A549 (cell line): ENCODE measurements around the gene SHC1. TPM values are rescaled to one million over a fixed set of nuclear protein-coding genes. Genes with fewer than 3 reads are reported as not detected.

Experiments
- ATAC-seq, 2 experiments: fragments of 200-7000 bp in 1 of 2; fragments of >200 bp in 1 of 2; cut with Nextera tagmentation in 1 of 2; cut with Tn5 transposase in 1 of 2; 3 replicates each; pipeline versions ENCODE4 v1.8.0 to v1.9.1; 2018 to 2020; ENCODE audit warnings: mild to moderate bottlenecking in 1 of 2, moderate library complexity in 1 of 2
- CTCF ChIA-PET: fragments of 300-600 bp; sonication (Branson Sonifier 250); formaldehyde crosslinking; extraction: SDS; loops from one replicate; lab custom pipeline; 2021; ENCODE audit warnings: antibody characterized with exemption, inconsistent platforms; lab: Yijun Ruan, JAX
- POLR2A ChIA-PET: fragments of 350-600 bp; formaldehyde crosslinking; extraction: SDS; loops from one replicate; lab custom pipeline; 2021; ENCODE audit warnings: antibody characterized with exemption, inconsistent platforms; lab: Yijun Ruan, JAX
- DNase-seq, 2 experiments: peaks; one replicate each; pipeline versions ENCODE4 v3.0.0 to v3.0.0-alpha.2; 2011 to 2016; ENCODE audit warnings: low read depth in 1 of 2, low spot score in 1 of 2
- FAIRE-seq: peaks from 2 replicates; lab custom pipeline; 2011; peaks lifted over from hg19 to GRCh38; lab: Jason Lieb, UNC
- H3K27ac ChIP-seq, 2 experiments: fragments of >200 bp; sonication (Bioruptor Twin); formaldehyde crosslinking; 3 replicates each; pipeline ENCODE4 v1.5.1; 2016 to 2017
- H3K4me1 ChIP-seq: fragments of >200 bp; sonication (Bioruptor Twin); formaldehyde crosslinking; 3 replicates; pipeline ENCODE4 v1.6.1; 2016
- H3K4me2 ChIP-seq: fragments of >200 bp; sonication (Bioruptor Twin); formaldehyde crosslinking; 3 replicates; pipeline ENCODE4 v1.6.1; 2016
- H3K4me3 ChIP-seq: fragments of >200 bp; sonication (Bioruptor Twin); formaldehyde crosslinking; 3 replicates; pipeline ENCODE4 v1.5.1; 2016
- H3K9me3 ChIP-seq: fragments of >200 bp; sonication (Bioruptor Twin); formaldehyde crosslinking; 3 replicates; pipeline ENCODE4 v1.6.1; 2016
- BCL3 ChIP-seq: fragments of >200 bp; sonication (Bioruptor Twin); formaldehyde crosslinking; IDR thresholded peaks from 3 replicates; pipeline ENCODE4 v1.6.1; 2016
- BHLHE40 ChIP-seq: IDR thresholded peaks from 2 replicates; pipeline ENCODE4 v1.6.1; 2012; ENCODE audit warnings: low read depth, low read length, inconsistent platforms
- CBX2 ChIP-seq: fragments of 200-600 bp; sonication (generic); IDR thresholded peaks from 2 replicates; pipeline ENCODE4 v1.6.1; 2016; ENCODE audit warnings: low read depth, mild to moderate bottlenecking, borderline replicate concordance
- CHD2 ChIP-seq: fragments of 150-350 bp; IDR thresholded peaks from 2 replicates; pipeline ENCODE4 v1.6.1; 2014; ENCODE audit warnings: low read length; ENCODE audit not compliant: partially characterized antibody
- EHF ChIP-seq: fragments of 250-450 bp; sonication (Bioruptor Pico); IDR thresholded peaks from 2 replicates; pipeline ENCODE4 v1.5.0; 2020; ENCODE audit warnings: mild to moderate bottlenecking
- EP300 ChIP-seq, 2 experiments: fragments of >200 bp; sonication (Bioruptor Twin); formaldehyde crosslinking; IDR thresholded peaks; 2 replicates in 1 of 2; 3 replicates in 1 of 2; pipeline ENCODE4 v1.6.1; 2016 to 2017
- FOSL2 ChIP-seq, 2 experiments: fragments of 450-650 bp in 1 of 2; fragments of >200 bp in 1 of 2; sonication (Bioruptor Twin) in 1 of 2; formaldehyde crosslinking; IDR thresholded peaks; 2 replicates each; pipeline versions ENCODE4 v1.5.0 to v1.6.1; 2016 to 2020; ENCODE audit warnings: mild to moderate bottlenecking in 1 of 2, moderate library complexity in 1 of 2
- HEYL ChIP-seq: fragments of 250-450 bp; sonication (Bioruptor Pico); IDR thresholded peaks from 2 replicates; pipeline ENCODE4 v1.8.0; 2021; ENCODE audit warnings: mild to moderate bottlenecking, moderate library complexity
- HOXB13 ChIP-seq: fragments of 250-450 bp; sonication (Bioruptor Pico); IDR thresholded peaks from 2 replicates; pipeline ENCODE4 v1.5.0; 2020; ENCODE audit warnings: low read depth, mild to moderate bottlenecking, moderate library complexity
- JUN ChIP-seq, 2 experiments: fragments of >200 bp; sonication (Bioruptor Twin); formaldehyde crosslinking; IDR thresholded peaks; 2 replicates in 1 of 2; 3 replicates in 1 of 2; pipeline ENCODE4 v1.6.1; 2016 to 2017
- MAZ ChIP-seq: fragments of 150-350 bp; IDR thresholded peaks from 2 replicates; pipeline ENCODE4 v1.6.1; 2014; ENCODE audit warnings: antibody characterized with exemption, low read depth, low read length, borderline replicate concordance
- MYC ChIP-seq: IDR thresholded peaks from 2 replicates; pipeline ENCODE4 v1.6.1; 2012; ENCODE audit warnings: mild to moderate bottlenecking, inconsistent platforms, low read length, improper control_type of control experiment, borderline replicate concordance
- PHF8 ChIP-seq: fragments of 200-600 bp; sonication (generic); IDR thresholded peaks from 2 replicates; pipeline ENCODE4 v1.6.1; 2016; ENCODE audit warnings: low read depth, mild to moderate bottlenecking, antibody characterized with exemption, moderate library complexity, borderline replicate concordance
- SMC3 ChIP-seq: fragments of >200 bp; sonication (Bioruptor Twin); formaldehyde crosslinking; IDR thresholded peaks from 3 replicates; pipeline ENCODE4 v1.6.1; 2018; ENCODE audit warnings: inconsistent platforms
- USF2 ChIP-seq: fragments of 450-650 bp; IDR thresholded peaks from 2 replicates; pipeline ENCODE4 v1.6.1; 2014; ENCODE audit warnings: antibody characterized with exemption
- ZNF302 ChIP-seq: fragments of 250-450 bp; sonication (Bioruptor Pico); IDR thresholded peaks from 2 replicates; pipeline ENCODE4 v1.9.0; 2021; ENCODE audit warnings: inconsistent platforms, mild to moderate bottlenecking, moderate library complexity
- ZSCAN20 ChIP-seq: fragments of 250-450 bp; sonication (Bioruptor Pico); IDR thresholded peaks from 2 replicates; pipeline ENCODE4 v1.8.0; 2022; ENCODE audit warnings: mild to moderate bottlenecking, moderate library complexity
- WGBS: methylation state at CpG from one replicate; pipeline ENCODE4 v1.1.6; 2017; ENCODE audit errors: missing lambda C conversion rate; 5-methylcytosine and 5-hydroxymethylcytosine counted together
- polyA plus RNA-seq, 4 experiments: library from polyadenylated mRNA; depleted of rRNA in 3 of 4; stranded (reverse); fragments of >200 nt; fragmentation: RNase III in 1 of 4; extraction: RNeasy Plus Mini Kit Qiagen cat#74134 plus additional on column Dnase treatment in 1 of 4; gene quantifications; 2 replicates in 3 of 4; 3 replicates in 1 of 4; pipeline ENCODE4 v1.2.3, GENCODE V29; 2011 to 2017
- TF ChIP-seq, protein P1 (sequence below): fragments of >200 bp; sonication (Bioruptor Twin); formaldehyde crosslinking; IDR thresholded peaks from 2 replicates; pipeline ENCODE4 v1.6.1; 2016

The SHC1 gene
- polyA plus RNA-seq, 2 of the 4 experiments (the other 2 are of a cell fraction): 118 to 174 TPM

DNA sequence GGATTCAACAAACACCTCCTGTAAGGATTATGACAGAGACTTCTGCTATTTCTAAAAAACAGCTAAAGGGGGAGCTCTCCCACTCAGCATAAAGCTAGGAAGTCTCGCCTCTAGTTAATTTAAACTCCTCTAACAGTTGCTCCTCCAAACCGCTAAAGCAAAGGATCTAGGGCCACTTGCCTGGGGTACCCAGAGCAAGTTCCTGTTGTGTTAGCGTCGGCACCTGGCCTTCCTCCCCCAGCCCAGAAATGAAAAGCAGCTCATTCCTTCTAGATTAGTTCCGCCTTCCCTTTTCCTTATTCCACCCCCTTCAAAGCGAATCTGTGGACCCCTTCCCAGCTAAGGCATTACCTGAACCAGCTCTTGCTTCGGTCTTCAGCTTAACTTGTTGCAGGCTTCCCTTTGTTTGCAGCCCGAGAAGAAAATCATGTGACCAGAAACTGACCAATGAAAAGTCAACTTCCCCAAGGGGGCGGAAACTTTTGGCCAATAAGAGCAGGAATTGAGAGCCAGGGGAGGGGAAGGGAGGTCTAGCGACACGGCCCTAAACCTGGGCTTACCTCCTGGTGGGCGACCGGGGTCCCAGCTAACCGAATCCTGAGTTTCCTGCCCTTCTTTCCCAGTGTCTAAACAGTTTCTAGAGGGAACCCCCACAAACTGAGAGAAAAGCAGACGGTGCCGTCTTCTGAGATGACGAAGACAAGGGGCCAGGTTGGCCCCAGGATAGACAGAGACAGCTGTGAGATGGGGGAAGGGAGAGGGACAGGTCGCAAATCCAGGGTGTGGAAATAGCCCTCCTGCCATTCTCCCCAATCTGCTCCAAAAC is 14.6 kb downstream of the SHC1 start, which contains the start of gene PBXIP1 (continued):
- TF ChIP-seq, protein P1, sequence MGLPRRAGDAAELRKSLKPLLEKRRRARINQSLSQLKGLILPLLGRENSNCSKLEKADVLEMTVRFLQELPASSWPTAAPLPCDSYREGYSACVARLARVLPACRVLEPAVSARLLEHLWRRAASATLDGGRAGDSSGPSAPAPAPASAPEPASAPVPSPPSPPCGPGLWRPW: no peak
- TF ChIP-seq HEYL (CRISPR knock-in tag) (no peak), FOSL2 (IDR thresholded peaks at IDR 0.05) (no peak), FOSL2 (CRISPR knock-in tag; IDR thresholded peaks at IDR 0.05) (no peak), ZNF302 (CRISPR knock-in tag) (no peak), JUN (IDR thresholded peaks at IDR 0.05) (0 out of 5 replicates have a peak, but pooled peaks of 1 of the 2 experiments have one; percentile 12)

DNA sequence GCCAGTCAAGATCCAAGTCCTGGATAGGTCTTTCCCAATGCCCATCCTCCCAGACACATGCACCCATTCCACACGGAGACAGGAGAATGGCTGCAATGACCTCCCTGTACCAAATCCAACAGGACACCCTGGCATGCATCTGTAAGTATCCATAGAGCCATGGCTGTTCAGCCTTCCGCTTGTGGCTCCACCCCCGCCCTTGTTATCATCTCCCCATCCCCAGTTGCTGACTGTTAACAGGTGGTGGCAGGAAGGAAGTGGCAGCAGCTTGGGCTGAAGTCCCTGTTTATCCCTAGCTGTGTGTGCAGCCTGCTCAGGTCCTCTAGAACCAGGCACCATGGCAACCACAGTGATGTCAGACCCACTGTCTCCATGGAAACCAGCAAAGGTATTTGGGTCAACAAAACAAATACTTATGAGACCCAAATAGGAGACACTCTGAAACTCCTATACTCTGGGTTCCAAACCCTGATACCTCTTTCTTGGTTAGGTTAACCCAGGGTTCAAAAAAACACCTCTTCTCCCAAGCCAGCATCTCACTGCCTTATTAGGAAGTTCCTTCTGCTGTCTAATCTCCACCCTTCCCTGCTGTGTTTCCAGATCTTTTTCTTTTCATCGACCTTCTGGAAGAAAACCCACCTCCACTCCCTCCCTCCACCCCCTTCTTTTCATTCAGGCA is 15.4 kb downstream of the SHC1 start:
- no peak for FAIRE-seq
- peak; percentile 28 to 29; a peak in 4 of 6 replicates for ATAC-seq

GRCh38 chr1:154954541-154954940 is 16.0 kb downstream of the SHC1 start:
- POLR2A ChIA-PET: interaction anchor here (1.0 to 2.4 kb wide), 3 partner anchors 17 to 63 kb away, joined by 3 to 26 read pairs (median 10); partner anchors contain the start of genes CKS1B and SHC1
- Histone ChIP-seq H3K4me3 (no peak overlapping the region), H3K4me1 (peaks cover 20% of the 10 kb centered on the region), H3K9me3 (no peaks in the 10 kb centered on the region), H3K4me2 (no peak overlapping the region), H3K27ac (no peak overlapping the region)
- DNase-seq: no peak
- CTCF ChIA-PET: interaction anchor here (0.9 to 2.4 kb wide), 3 partner anchors 18 to 395 kb away, joined by 3 to 13 read pairs (median 4); partner anchors contain the start of gene PMVK
- 54% methylated on average over 3 of the region's 3 CpGs for WGBS
- no peak for TF ChIP-seq MAZ
- no peak for ATAC-seq
- no peak for FAIRE-seq

More for the DNA sequence above, 15.4 kb downstream of the SHC1 start:
- H3K4me3 ChIP-seq: peak overlapping the region; percentile 49
- ChIA-PET POLR2A (interaction anchor here (0.5 to 2.4 kb wide), 8 partner anchors 9 to 347 kb away, joined by 3 to 26 read pairs (median 4); partner anchors contain the start of genes CKS1B, LENEP, PMVK and SHC1), CTCF (interaction anchor here (0.6 to 2.4 kb wide), 7 partner anchors 10 to 395 kb away, joined by 3 to 13 read pairs (median 4); partner anchors contain the start of gene PMVK)
- peaks cover 21% of the 10 kb centered on the region for H3K4me1 ChIP-seq
- H3K4me2 ChIP-seq: peak overlapping the region; percentile 93
- no peak for TF ChIP-seq PHF8
- TF ChIP-seq MYC: no peak
- no peak for TF ChIP-seq MAZ
- no peak for TF ChIP-seq USF2
- TF ChIP-seq CBX2: no peak
- TF ChIP-seq, all 56 proteins: peak for 0
- peak in 1 of 2 experiments; percentile 60 for DNase-seq
- Histone ChIP-seq H3K9me3 (no peaks in the 10 kb centered on the region), H3K27ac (peak overlapping the region; percentile 48 to 82; a peak in 5 of 6 replicates)
- 29% methylated on average over 4 of the region's 4 CpGs for WGBS

DNA sequence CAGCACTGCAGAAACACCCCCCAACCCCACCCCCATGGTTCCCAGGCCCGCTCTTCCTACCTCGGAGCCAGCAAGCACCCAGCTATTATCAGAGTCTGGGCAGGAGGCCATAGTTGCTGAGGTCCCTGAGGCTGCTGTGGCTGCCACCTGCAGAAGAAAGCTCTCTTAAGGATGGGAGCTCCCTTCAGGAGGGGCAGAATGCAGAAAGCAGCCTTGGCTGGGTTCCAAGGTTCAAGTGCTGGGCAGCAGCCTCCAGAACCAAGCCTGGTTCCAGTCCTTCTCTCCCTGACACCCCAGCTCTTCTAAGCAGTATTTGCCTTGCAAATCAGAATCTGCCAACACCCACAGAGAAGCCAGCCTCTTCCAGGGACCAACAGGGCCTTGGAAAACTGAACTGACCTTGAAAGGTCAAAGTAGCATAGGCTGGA is 16.9 kb downstream of the SHC1 start:
- DNase-seq (no peak), ATAC-seq (no peak), FAIRE-seq (no peak)
- Histone ChIP-seq H3K9me3 (no peaks in the 10 kb centered on the region), H3K4me2 (no peak overlapping the region), H3K27ac (no peak overlapping the region), H3K4me3 (no peak overlapping the region), H3K4me1 (peaks cover 20% of the 10 kb centered on the region)
- WGBS: no CpG with 5 or more reads among the region's 2 CpGs
- TF ChIP-seq EP300 (IDR thresholded peaks at IDR 0.05) (no peak), ZSCAN20 (CRISPR knock-in tag) (no peak), BCL3 (no peak), EHF (CRISPR knock-in tag) (no peak), SMC3 (no peak), ZNF302 (CRISPR knock-in tag) (no peak), FOSL2 (IDR thresholded peaks at IDR 0.05) (no peak), FOSL2 (CRISPR knock-in tag; IDR thresholded peaks at IDR 0.05) (no peak), BHLHE40 (no peak), HOXB13 (no peak), CHD2 (no peak)
- POLR2A ChIA-PET: no interaction called here
- CTCF ChIA-PET: interaction anchor here (1.0 to 3.0 kb wide), 3 partner anchors 8 to 394 kb away, joined by 3 to 19 read pairs (median 3); partner anchors contain the start of gene PYGO2
